BJ (cell line): ENCODE results near the gene CHRNA3. TPM values are rescaled to one million over a fixed set of nuclear protein-coding genes. Genes with fewer than 3 reads are reported as not detected.

ENCODE experiments used
- CTCF ChIA-PET: fragments of 350-600 bp; formaldehyde crosslinking; extraction: SDS; loops from one replicate; lab custom pipeline; 2021; ENCODE audit warnings: antibody characterized with exemption, inconsistent platforms; lab: Yijun Ruan, JAX
- POLR2A ChIA-PET: fragments of 300-600 bp; sonication (Branson Sonifier 250); formaldehyde crosslinking; extraction: SDS; loops from one replicate; lab custom pipeline; 2021; ENCODE audit warnings: antibody characterized with exemption; lab: Charles Lee
- DNase-seq: peaks from one replicate; pipeline ENCODE4 v3.0.0-alpha.2; 2011; ENCODE audit warnings: low read depth
- H3K27me3 ChIP-seq: 2 replicates; pipeline ENCODE4 v1.6.0; 2011; ENCODE audit warnings: low read length; ENCODE audit not compliant: control insufficient read depth, insufficient read depth
- H3K36me3 ChIP-seq: 2 replicates; pipeline ENCODE4 v1.5.1; 2011; ENCODE audit warnings: low read length; ENCODE audit not compliant: control insufficient read depth, insufficient read depth
- H3K4me3 ChIP-seq: 2 replicates; pipeline ENCODE4 v1.5.1; 2011; ENCODE audit warnings: low read depth, mild to moderate bottlenecking, control low read depth, low read length
- CTCF ChIP-seq: IDR thresholded peaks from 2 replicates; pipeline ENCODE4 v1.5.1; 2011; ENCODE audit warnings: low read depth, mild to moderate bottlenecking, control low read depth, inconsistent platforms, low read length, moderate library complexity; ENCODE audit not compliant: insufficient read depth
- polyA plus RNA-seq: library from polyadenylated mRNA; depleted of rRNA; stranded (reverse); fragments of >200 nt; gene quantifications from 2 replicates; pipeline ENCODE4 v1.2.3, GENCODE V29; 2011

Gene CHRNA3
- polyA plus RNA-seq, 1 experiment: not detected

DNA sequence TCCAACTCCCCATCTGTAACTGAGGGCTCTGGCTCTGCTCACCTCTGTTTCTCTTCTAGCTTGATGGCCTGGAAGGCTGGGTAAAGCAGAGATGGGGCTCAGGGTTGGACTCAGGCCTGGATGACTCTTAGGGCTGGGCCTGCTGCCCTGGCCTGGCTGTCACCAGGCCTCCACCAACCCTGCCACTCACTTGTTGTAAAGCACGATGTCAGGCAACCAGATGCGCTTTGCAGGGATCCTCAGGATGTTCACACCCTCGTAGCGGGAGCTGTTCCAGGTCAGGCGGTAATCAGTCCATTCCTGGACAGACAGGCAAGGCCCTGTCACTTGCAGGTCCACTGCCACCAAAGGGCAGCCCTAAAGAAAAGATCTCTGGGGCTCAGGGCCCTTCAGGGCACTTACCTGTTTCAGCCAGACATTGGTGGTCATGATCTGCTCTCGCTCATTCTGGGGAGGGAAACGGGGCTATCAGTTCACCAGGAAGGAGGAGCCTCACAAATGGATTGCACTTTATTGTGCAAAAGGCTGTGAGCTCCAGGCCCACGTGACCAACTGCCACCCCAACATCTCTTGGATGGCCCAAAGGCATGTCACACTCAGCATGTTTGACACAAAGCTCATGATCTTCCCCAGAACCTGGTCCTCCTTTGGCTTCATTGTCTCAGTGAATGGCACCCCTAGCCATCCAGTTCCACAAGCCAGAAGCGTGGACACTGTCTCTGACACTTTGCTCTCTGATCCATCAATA lies 10.3 kb upstream of the CHRNA3 start:
- TF ChIP-seq CTCF: no peak
- no peaks in the 10 kb centered on the region for H3K36me3 ChIP-seq
- CTCF ChIA-PET: interaction anchor here (0.8 to 1.6 kb wide), 4 partner anchors 8 to 79 kb away, joined by 3 to 4 read pairs (median 4); no protein-coding TSS in a partner anchor
- DNase-seq: no peak
- peaks cover 10% of the 10 kb centered on the region for H3K27me3 ChIP-seq
- POLR2A ChIA-PET: no interaction called here
- H3K4me3 ChIP-seq: no peak overlapping the region

DNA sequence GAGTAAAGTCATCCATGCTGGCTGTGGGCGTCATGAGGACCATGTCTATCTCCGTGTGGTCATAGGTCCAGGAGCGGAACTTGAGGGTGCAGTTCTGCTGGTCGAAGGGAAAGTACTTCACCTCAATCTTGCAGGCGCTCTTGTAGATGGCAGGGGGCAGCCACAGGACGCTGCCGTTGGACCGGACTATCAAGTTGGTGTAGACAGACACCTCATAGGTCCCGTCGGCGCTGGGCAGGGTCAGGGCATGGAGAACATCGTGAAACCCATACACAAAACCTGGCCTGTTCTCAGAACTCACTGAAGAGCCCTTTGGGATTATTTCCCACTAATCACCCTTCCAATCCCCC lies 8.9 kb upstream of the CHRNA3 start:
- Histone ChIP-seq H3K27me3 (peaks cover 14% of the 10 kb centered on the region), H3K36me3 (no peaks in the 10 kb centered on the region), H3K4me3 (no peak overlapping the region)
- ChIA-PET CTCF (interaction anchor here (0.5 to 1.6 kb wide), 2 partner anchors 8 to 80 kb away, joined by 3 to 4 read pairs; no protein-coding TSS in a partner anchor), POLR2A (no interaction called here)
- DNase-seq: no peak
- no peak for TF ChIP-seq CTCF

GRCh38 chr15:78629031-78629715 lies 8.4 kb upstream of the CHRNA3 start:
- no peaks in the 10 kb centered on the region for H3K36me3 ChIP-seq
- peaks cover 14% of the 10 kb centered on the region for H3K27me3 ChIP-seq
- ChIA-PET POLR2A (no interaction called here), CTCF (interaction anchor here (0.5 kb wide), 1 partner anchor 9 kb away, joined by 3 read pairs; no protein-coding TSS in a partner anchor)
- no peak for DNase-seq
- no peak overlapping the region for H3K4me3 ChIP-seq
- TF ChIP-seq CTCF: no peak

- CTCF ChIA-PET: interaction anchor here (0.8 kb wide), 1 partner anchor 11 kb away, joined by 3 read pairs; no protein-coding TSS in a partner anchor
- peaks cover 18% of the 10 kb centered on the region for H3K27me3 ChIP-seq
- POLR2A ChIA-PET: no interaction called here
- no peaks in the 10 kb centered on the region for H3K36me3 ChIP-seq
- no peak for DNase-seq
- H3K4me3 ChIP-seq: no peak overlapping the region
- no peak for TF ChIP-seq CTCF
Measured at GRCh38 chr15:78628227-78628626, 7.4 kb upstream of the CHRNA3 start.

DNA sequence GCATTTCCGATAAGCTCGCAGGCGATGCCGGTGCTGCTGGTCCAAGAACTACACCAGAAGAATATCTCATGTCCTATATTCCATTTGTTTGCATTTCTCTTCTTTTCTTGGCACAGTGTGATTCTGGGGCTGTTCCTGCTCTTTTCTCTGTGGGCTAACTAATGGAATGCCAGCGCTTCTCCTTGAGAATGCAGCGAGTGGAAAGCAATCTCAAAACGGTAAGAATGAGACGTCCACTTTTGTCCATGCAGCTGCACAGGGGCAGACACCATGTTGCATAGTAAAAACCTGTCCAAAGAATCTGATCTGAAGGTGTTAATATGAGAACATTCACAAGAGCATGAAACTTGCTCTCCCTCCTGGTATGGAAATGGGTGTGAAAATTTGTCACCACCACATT lies 6.6 kb upstream of the CHRNA3 start:
- no peak for TF ChIP-seq CTCF
- DNase-seq: no peak
- no peaks in the 10 kb centered on the region for H3K36me3 ChIP-seq
- ChIA-PET POLR2A (no interaction called here), CTCF (no interaction called here)
- H3K27me3 ChIP-seq: peaks cover 19% of the 10 kb centered on the region
- H3K4me3 ChIP-seq: no peak overlapping the region
